ENCODE data around the gene SELENOO. TPM values are rescaled to one million over a fixed set of nuclear protein-coding genes. Genes with fewer than 3 reads are reported as not detected.
A peak's percentile ranks its signal among the peaks of the same experiment; 100 is the strongest.

SELENOO gene
- total RNA-seq, 1 experiment from 2014 or later, result 19.0 TPM

DNA sequence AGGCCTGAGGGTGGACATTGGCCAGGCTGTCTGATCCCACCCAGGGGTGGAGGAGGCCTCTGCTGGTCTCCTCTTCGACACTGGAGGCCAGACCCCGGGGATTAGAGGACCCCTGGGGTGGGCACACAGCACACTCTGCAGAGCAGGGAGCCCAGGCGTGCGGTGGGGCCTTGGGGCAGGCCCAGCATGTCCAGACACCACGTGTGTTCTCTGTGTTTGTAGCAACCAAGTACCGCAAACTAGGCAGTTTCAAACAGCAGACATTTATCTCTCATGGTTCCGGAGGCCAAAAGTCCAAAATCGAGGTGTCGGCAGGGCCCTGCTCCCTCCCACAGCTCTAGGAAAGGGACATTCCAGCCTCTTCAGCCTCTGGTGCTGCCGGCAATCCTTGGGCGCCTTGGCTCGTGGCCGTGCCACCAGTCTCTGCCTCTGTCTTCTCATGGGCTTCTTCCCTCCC lies 28.8 kb upstream of the SELENOO start:
- no peak overlapping the region for H2BK5ac ChIP-seq (ENCODE audit: insufficient read length, low read length)
- no peak overlapping the region for H3K9ac ChIP-seq (ENCODE audit: extremely low read depth, insufficient read length, low read length)
- no peaks in the 10 kb centered on the region for H4K20me1 ChIP-seq (ENCODE audit: control insufficient read depth, insufficient read depth, insufficient read length)
- WGBS (ENCODE audit: extremely low coverage, insufficient read length, low lambda C conversion rate), result no CpG with 5 or more reads among the region's 13 CpGs
- no peak overlapping the region for H3K18ac ChIP-seq (ENCODE audit: insufficient read length, low read depth, low read length)
- H3K27ac Mint-ChIP-seq, result peak overlapping the region in 1 of 3 experiments; percentile 67; a peak in 1 of 7 replicates
- TF ChIP-seq, protein P1, sequence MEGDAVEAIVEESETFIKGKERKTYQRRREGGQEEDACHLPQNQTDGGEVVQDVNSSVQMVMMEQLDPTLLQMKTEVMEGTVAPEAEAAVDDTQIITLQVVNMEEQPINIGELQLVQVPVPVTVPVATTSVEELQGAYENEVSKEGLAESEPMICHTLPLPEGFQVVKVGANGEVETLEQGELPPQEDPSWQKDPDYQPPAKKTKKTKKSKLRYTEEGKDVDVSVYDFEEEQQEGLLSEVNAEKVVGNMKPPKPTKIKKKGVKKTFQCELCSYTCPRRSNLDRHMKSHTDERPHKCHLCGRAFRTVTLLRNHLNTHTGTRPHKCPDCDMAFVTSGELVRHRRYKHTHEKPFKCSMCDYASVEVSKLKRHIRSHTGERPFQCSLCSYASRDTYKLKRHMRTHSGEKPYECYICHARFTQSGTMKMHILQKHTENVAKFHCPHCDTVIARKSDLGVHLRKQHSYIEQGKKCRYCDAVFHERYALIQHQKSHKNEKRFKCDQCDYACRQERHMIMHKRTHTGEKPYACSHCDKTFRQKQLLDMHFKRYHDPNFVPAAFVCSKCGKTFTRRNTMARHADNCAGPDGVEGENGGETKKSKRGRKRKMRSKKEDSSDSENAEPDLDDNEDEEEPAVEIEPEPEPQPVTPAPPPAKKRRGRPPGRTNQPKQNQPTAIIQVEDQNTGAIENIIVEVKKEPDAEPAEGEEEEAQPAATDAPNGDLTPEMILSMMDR (conservative IDR thresholded peaks at IDR 0.05), result no peak
- H3K23me2 ChIP-seq (ENCODE audit: insufficient read length, low read depth, low read length, poor library complexity, severe bottlenecking), result peaks cover 5% of the 10 kb centered on the region
- no peaks in the 10 kb centered on the region for H3K79me2 ChIP-seq (ENCODE audit: insufficient read depth, low read length)
- DNase-seq, result no peak
- H3T11ph ChIP-seq (ENCODE audit: low read length), result no peak overlapping the region
- H2AFZ ChIP-seq (ENCODE audit: low read length), result no peak overlapping the region
- no peak overlapping the region for H4K91ac ChIP-seq (ENCODE audit: insufficient read length, low read depth, low read length)
- H4K5ac ChIP-seq (ENCODE audit: insufficient read length, low read depth, low read length), result no peak overlapping the region
- no peak overlapping the region for H2AK5ac ChIP-seq (ENCODE audit: insufficient read length, low read length)
- peaks cover 40% of the 10 kb centered on the region for H3K27me3 Mint-ChIP-seq (ENCODE audit: low read depth)
- H2BK20ac ChIP-seq (ENCODE audit: low read depth, low read length, poor library complexity, severe bottlenecking), result no peak overlapping the region
- H4K8ac ChIP-seq (replicated peaks; ENCODE audit: insufficient read length, low read depth, low read length), result no peak overlapping the region
- H3K23ac ChIP-seq (ENCODE audit: insufficient read length, low read depth, low read length), result no peak overlapping the region
- no peak overlapping the region for H3K4me2 ChIP-seq (ENCODE audit: insufficient read depth, insufficient read length, low read length)
- no peak overlapping the region for H2BK12ac ChIP-seq (ENCODE audit: insufficient read length, low read depth, low read length)
- H3K14ac ChIP-seq (ENCODE audit: insufficient read depth, low read length), result no peak overlapping the region
- H3K4me3 Mint-ChIP-seq, result peak overlapping the region; percentile 24 to 85; a peak in 3 of 5 replicates
- H3K56ac ChIP-seq (ENCODE audit: insufficient read length, low read depth, low read length), result no peak overlapping the region
- H3K9me3 Mint-ChIP-seq, result no peaks in the 10 kb centered on the region; a peak in 1 of 5 replicates
- H3K4ac ChIP-seq (ENCODE audit: low read depth, low read length), result no peak overlapping the region
- H2BK120ac ChIP-seq (ENCODE audit: low read depth, low read length, poor library complexity, severe bottlenecking), result no peak overlapping the region
- no peaks in the 10 kb centered on the region for H3K9me3 ChIP-seq (ENCODE audit: control insufficient read depth, low read depth, low read length)
- H3K4me1 ChIP-seq (ENCODE audit: insufficient read depth, low read length), result no peaks in the 10 kb centered on the region
- no peak overlapping the region for H3K27ac ChIP-seq (ENCODE audit: insufficient read length, low read depth, low read length)
- H3K79me1 ChIP-seq (ENCODE audit: insufficient read depth, low read depth, low read length, poor library complexity, severe bottlenecking), result no peaks in the 10 kb centered on the region
- H3K4me1 Mint-ChIP-seq, result peaks cover 4 to 10% of the 10 kb centered on the region in 2 experiments
- peaks cover 3% of the 10 kb centered on the region; the same call in 1 of the 2 replicates for H3K27me3 ChIP-seq (ENCODE audit: insufficient read depth, low read length)
- H3K36me3 Mint-ChIP-seq (ENCODE audit: insufficient read depth in 1 of 3, low read depth in 3 of 3), result peaks cover under 1 to 2% (median 2%) of the 10 kb centered on the region in 3 experiments; a peak in 3 of 7 replicates
- H2BK15ac ChIP-seq (ENCODE audit: low read depth, low read length), result no peak overlapping the region

All from H9 (cell line).